ENCODE measurements around the gene PAX8.

DNA sequence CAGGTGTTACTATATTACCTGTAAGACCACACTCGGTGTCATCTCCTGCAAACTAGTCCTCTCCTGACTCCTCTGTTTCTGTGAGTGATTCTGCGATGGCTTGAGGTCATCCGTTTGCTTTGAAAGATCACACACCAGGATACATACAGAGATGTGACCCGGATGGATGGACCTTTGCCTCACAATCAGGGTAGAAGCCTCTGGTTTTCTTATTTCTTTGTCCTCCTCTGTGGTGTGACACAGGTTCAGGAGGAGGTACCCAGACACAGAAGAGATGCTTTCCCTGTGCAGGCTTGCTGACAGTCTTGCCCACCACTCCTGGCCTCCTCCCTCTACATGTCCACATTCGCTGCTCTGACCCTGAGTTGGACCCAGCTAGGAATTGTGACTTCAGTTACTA, 70.3 kb downstream of the PAX8 start:
- TF ChIP-seq POLR2A (IDR thresholded peaks at IDR 0.05; ENCODE audit: low read depth, low read length) (no peak), POLR2AphosphoS5 (IDR thresholded peaks at IDR 0.05; ENCODE audit: low read depth, low read length) (no peak)

Measured in GM12892 (cell line).